GM18870 (cell line): Measurements from ENCODE around the gene CES3.
"Not testable (repeated sequence)": the region's sequence is repeated elsewhere in the genome, so short reads cannot be mapped to it uniquely, and the experiment has no call there.

Experiments used
- ATAC-seq: cut with Tn5 transposase; IDR thresholded peaks from one replicate; pipeline ENCODE4 v1.9.1; 2021; ENCODE audit warnings: moderate library complexity; ENCODE audit not compliant: unreplicated experiment

Gene CES3

GRCh38 chr16:66944971-66945370 lies 16.1 kb upstream of the CES3 start:
- ATAC-seq: not testable (repeated sequence)

- no peak for ATAC-seq
Observed at GRCh38 chr16:66945939-66946338, 15.1 kb upstream of the CES3 start.

GRCh38 chr16:66946541-66946940 lies 14.5 kb upstream of the CES3 start:
- ATAC-seq: no peak

DNA sequence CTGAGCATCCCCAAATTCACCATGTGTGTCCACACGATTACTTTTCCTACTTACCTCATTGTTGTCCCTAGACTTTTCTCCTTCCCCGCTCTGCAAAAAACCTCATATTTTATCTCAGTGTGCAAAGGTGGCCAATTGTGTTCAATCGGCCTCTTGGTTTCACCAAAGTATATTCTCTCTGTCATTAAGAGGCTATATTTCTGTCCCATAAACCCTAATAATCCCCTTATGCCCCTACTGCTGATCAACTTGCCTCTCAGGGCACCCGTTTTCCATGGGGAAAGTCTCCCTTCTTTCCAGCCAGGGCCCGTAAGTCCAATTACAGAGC lies 14.1 kb upstream of the CES3 start:
- no peak for ATAC-seq

DNA sequence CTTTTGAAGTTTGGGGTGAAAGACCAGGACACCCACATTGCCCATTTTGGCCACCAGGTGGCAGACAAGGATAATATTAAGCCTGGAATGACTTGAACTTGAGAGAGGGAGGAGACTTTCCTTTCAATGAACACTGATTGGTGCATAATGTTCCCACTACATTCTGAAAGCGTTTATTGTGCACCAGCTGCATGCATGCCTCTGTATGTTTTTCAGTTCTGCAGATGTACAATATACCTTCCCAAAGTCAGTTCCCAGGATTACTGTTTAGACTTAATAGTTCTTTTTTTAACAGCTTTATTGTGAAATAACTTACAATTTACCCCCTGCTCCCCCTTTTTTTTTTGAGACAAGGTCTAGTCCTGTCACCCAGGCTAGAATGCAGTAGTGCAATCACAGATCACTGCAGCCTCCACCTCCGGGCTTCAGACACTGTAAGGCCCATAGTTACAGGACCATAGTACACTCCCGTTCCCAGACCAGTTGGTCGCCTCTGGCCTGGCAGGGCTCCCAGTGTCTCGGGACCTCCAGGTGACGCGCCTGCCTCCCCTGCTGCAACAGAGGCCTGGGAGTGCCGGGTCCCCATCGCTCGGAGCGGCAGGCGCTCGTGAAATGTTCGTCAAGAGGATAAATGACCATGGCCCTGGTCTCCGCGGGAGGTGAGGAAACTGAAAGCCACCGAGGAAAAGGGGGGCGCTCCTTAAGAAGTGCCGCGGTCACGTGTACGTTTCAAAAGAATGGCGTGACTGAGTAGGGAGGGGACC lies 13.6 kb upstream of the CES3 start:
- peak; percentile 59 for ATAC-seq

- no peak for ATAC-seq
Observed at GRCh38 chr16:66948134-66948836, 12.8 kb upstream of the CES3 start.

DNA sequence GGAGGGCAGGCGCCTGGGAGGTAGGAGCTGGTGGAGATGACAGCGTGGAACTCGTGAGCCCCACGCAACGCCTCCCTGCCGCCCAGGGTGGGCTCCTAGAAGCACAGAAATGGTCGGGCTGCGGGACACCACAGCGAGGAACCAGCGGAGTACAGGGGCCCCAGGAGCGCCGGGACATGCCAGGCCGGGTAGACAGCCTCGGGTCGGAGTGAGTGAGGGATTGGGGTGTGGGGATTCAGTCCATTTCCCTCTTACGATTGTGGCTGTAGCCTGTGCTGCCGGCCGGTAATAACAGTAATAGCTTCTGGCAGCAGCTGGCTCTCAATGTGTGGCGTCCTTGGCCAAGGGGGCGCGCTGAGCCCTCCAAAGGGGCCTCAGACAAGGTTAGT lies 12.2 kb upstream of the CES3 start:
- no peak for ATAC-seq

GRCh38 chr16:66949472-66949871 lies 11.6 kb upstream of the CES3 start:
- ATAC-seq: no peak

- no peak for ATAC-seq
Observed at GRCh38 chr16:66950437-66950836, 10.6 kb upstream of the CES3 start.

GRCh38 chr16:66950971-66951790 lies 9.9 kb upstream of the CES3 start:
- ATAC-seq: no peak

GRCh38 chr16:66952430-66953110 lies 8.5 kb upstream of the CES3 start:
- no peak for ATAC-seq

GRCh38 chr16:66953462-66954096 lies 7.5 kb upstream of the CES3 start:
- ATAC-seq: no peak

GRCh38 chr16:66954097-66954659 lies 6.9 kb upstream of the CES3 start:
- no peak for ATAC-seq

- ATAC-seq: not testable (repeated sequence)
Observed at GRCh38 chr16:66955363-66956153, 5.5 kb upstream of the CES3 start.

DNA sequence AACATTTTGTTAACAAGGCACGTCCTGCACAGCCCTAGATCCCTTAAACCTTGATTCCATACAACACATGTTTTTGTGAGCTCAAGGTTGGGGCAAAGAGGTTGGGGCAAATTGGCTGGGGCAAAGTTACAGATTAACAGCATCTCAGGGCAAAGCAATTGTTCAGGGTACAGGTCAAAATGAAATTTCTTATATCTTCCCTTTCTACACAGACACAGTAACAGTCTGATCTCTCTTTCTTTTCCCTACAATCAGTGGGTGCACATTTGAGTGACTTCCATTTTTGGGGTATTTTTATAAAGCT lies 5.0 kb upstream of the CES3 start:
- not testable (repeated sequence) for ATAC-seq

GRCh38 chr16:66958857-66959703 lies 2.0 kb upstream of the CES3 start:
- ATAC-seq: no peak

DNA sequence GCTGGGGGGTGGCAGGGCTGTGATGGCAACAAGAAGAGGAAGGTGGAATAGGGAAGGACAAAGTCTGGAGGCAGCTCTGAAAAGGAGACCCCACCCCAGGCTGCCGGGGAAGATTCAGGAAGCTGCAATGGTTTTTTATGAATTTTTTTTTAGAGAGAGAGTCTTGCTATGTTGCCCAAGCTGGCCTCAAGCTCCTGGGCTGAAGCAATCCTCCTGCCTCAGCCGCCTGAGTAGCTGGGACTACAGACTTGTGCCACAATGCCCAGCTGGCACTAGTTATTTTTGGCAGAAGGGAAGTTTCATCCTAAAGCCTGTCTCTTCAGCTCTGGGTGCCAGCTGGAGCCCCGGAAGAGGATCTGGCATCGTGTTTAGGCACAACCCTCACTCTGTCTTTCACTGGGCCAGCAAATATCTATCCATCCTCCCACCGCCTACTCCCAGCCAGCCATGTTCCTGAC lies 1.3 kb upstream of the CES3 start:
- ATAC-seq: no peak

- ATAC-seq: no peak
Observed at GRCh38 chr16:66960270-66960669, 796 bp upstream of the CES3 start.

DNA sequence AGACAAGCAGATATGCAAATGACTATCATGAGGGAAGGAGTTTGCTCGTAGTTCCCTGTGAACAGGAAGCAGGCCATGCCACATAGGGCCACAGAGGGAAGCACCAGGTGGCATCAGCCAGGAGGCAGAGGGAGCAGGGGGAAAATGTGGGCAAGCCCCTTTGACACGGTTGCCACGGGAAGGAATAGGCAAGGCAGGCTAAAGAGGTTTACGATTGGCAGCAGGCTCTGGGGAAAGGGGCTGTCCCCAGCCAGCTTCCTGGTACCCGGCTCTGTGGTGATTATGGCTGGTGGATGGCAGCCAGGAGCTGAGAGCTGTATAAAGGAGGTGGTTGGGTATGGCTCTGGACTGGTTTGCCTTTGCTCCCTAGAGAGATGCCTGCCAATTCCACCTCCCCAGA lies 848 bp downstream of the CES3 start:
- ATAC-seq: no peak
